HepG2 (cell line): Measurements from ENCODE around the gene TMOD2.

Experiments used
- AKNA ChIP-seq: sonication (generic); formaldehyde crosslinking; IDR thresholded peaks from 2 replicates; pipeline ENCODE4 v1.4.0; 2020; ENCODE audit warnings: missing genetic modification reagents, borderline replicate concordance
- BRF2 ChIP-seq: sonication (generic); formaldehyde crosslinking; IDR thresholded peaks from 2 replicates; pipeline ENCODE4 v1.8.1; 2022; ENCODE audit warnings: mild to moderate bottlenecking, missing genetic modification reagents
- CTCF ChIP-seq: sonication (generic); formaldehyde crosslinking; IDR thresholded peaks from 2 replicates; pipeline ENCODE4 v1.5.0; 2020; ENCODE audit warnings: mild to moderate bottlenecking, missing genetic modification reagents, moderate library complexity
- EZH2 ChIP-seq: conservative IDR thresholded peaks from 2 replicates; pipeline ENCODE4 v1.6.1; 2012; ENCODE audit warnings: mild to moderate bottlenecking, low read depth, low read length, moderate library complexity
- HNF4G ChIP-seq, 2 experiments: sonication (generic) in 1 of 2; formaldehyde crosslinking in 1 of 2; IDR thresholded peaks; 2 replicates each; pipeline versions ENCODE4 v1.4.0 to v1.6.1; 2011 to 2020; ENCODE audit warnings: borderline replicate concordance in 2 of 2, low read depth in 2 of 2, mild to moderate bottlenecking in 2 of 2, low read length in 1 of 2, missing genetic modification reagents in 1 of 2, moderate library complexity in 1 of 2
- JUN ChIP-seq: sonication (generic); formaldehyde crosslinking; IDR thresholded peaks from 2 replicates; pipeline ENCODE4 v1.4.0; 2020; ENCODE audit warnings: mild to moderate bottlenecking, missing genetic modification reagents
- JUND ChIP-seq: sonication (generic); formaldehyde crosslinking; IDR thresholded peaks from 2 replicates; pipeline ENCODE4 v1.8.0; 2022; ENCODE audit warnings: mild to moderate bottlenecking, missing genetic modification reagents
- NFIC ChIP-seq: IDR thresholded peaks from 2 replicates; pipeline ENCODE4 v1.6.1; 2012; ENCODE audit warnings: mild to moderate bottlenecking, low read length, inconsistent platforms
- PBX3 ChIP-seq: sonication (generic); formaldehyde crosslinking; IDR thresholded peaks from 2 replicates; pipeline ENCODE4 v1.8.1; 2023; ENCODE audit warnings: missing genetic modification reagents, inconsistent platforms, borderline replicate concordance
- POLR2A ChIP-seq, 2 experiments: IDR thresholded peaks; 2 replicates each; pipeline ENCODE4 v1.6.1; 2011; ENCODE audit warnings: low read depth in 2 of 2, low read length in 2 of 2, mild to moderate bottlenecking in 1 of 2, moderate library complexity in 1 of 2; ENCODE audit not compliant: insufficient read depth in 1 of 2
- SMARCE1 ChIP-seq: fragments of 450-650 bp; IDR thresholded peaks from 2 replicates; pipeline ENCODE4 v1.6.1; 2017; ENCODE audit warnings: borderline replicate concordance
- ZBTB21 ChIP-seq: sonication (generic); formaldehyde crosslinking; IDR thresholded peaks from 2 replicates; pipeline ENCODE4 v1.4.0; 2020; ENCODE audit warnings: missing genetic modification reagents
- ZNF574 ChIP-seq: sonication (generic); formaldehyde crosslinking; IDR thresholded peaks from 2 replicates; pipeline ENCODE4 v1.4.0; 2020; ENCODE audit warnings: missing genetic modification reagents

GRCh38 chr15:51781506-51781905, 30.1 kb downstream of the TMOD2 start:
- TF ChIP-seq POLR2A (IDR thresholded peaks at IDR 0.05; ENCODE audit: insufficient read depth in 1 of 2, low read depth in 2 of 2, low read length in 2 of 2) (no peak), AKNA (no peak), SMARCE1 (no peak), JUN (CRISPR knock-in tag) (no peak), JUND (CRISPR knock-in tag) (no peak), PBX3 (CRISPR knock-in tag) (no peak), NFIC (no peak), HNF4G (IDR thresholded peaks at IDR 0.05; ENCODE audit: borderline replicate concordance, low read depth, low read length) (no peak), HNF4G (CRISPR knock-in tag; IDR thresholded peaks at IDR 0.05; ENCODE audit: borderline replicate concordance, low read depth) (no peak), CTCF (CRISPR knock-in tag) (no peak), ZBTB21 (CRISPR knock-in tag) (no peak), BRF2 (CRISPR knock-in tag) (no peak), ZNF574 (no peak), EZH2 (no peak)
